Fibroblast of gingiva (primary cell): ENCODE results near the gene TFEB.

Source experiments
- DNase-seq: peaks from one replicate; pipeline ENCODE4 v3.0.0-alpha.2; 2011; ENCODE audit warnings: low read depth

Gene TFEB

DNA sequence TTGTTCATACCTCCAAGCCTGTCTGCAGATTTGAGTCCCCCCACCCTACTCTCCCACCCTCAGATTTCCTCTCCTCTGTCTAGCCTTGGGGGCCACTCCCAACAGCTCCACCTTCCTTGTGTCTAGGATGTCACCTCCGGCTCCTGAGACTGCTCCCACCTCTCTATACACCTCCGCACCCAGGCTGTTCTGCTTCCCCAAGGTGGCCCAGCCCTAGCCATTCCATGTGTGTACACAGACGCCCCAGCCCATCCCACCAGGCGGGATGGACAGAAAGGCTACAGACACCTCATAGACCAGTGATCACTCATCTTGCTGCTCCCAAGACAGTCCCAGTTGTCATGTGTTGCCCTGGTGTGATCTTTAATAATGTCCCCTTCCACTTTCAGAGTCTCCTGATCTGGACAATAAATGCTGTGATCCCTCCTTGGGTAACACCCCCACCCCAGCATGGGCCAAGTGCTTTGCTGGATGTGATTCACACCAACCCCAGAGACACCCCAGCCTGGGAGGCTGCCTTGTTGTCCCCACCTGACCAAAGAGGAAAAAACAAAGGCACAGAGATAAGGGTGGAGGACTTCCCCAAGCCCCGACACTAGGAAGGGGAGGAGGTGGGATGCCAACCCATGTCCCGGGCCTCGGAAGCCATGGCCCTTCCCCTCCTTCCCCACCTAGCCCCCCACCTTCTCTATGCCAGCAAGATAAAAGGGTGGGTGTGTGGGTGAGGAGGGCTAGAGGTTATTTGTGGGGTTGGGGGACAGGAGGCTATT, 61.0 kb downstream of the TFEB start:
- no peak for DNase-seq

DNA sequence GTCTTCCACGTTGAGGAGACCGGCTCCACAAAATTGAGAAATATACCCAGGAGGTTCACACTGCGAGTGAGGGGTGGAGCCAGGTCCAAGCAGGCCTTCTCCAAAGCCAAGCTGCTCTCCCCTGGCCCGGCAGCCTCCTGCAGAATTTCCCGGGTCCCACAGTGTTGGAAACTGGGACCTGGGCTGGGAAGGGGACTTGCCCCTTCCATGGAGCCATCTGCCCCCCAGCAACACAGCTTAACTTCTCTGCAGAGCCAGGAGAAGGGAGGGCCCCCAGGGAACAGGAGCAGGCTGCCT, 61.8 kb downstream of the TFEB start:
- DNase-seq: no peak

DNA sequence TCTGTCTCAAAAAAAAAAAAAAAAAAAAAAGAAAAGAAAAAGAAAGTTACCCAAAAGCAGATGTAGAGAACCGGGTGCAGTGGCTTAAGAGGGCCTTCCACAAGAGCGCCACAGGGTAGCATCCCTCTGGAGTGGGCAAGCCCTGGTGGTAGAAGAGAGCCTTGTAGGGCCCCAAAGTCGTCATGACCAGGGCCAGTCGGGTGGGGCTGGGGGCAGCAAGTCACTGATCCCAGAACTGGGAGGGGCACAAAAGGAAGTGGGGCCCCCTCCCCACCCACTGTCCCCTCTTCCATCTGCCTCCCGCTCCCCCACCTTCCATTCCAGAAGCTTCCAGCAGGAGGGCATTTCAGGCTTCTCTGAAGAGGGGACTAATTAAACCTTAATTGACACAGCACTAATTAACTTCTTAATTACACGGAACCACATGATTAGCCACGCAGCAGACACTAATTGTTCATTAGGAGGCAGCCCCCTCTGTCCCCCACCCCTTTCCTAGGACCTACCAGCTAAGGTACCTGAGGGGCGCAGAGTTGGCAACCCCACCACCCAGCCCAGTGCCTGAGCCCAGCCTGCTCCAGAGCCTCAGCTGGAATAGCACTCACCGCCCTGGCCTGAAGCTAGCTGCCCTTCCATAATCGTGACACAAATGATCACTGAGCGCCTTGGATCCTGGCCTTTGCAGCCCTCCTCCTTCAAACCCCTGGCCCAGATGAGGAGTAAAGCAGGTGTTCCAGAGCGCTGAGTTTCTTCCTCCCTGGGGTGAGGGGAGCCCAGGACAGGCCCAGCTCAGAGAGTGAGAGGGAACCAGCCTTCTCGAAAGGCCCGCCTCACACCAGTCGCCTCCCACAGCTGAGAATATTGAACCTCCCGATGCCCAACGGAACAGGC, 62.3 kb downstream of the TFEB start:
- DNase-seq: no peak

DNA sequence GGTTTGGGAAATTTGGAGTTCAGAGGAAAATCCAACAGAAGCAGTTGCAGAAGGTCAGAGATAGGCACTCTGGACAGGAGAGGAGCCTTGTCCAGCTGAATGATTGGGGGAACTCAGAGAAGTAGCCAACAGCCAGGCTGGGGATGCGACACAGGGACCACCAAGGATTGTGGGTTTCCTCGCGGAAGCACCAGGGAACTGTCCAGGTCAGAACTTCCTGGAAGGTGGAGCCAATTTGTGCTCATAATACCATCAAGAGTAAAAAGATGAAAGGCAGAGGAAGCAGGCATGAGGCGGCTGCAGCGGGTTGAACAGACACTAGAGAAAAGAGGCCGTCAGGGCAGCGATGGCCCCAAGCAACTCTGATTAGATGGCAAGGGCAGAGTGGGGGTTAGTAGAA, 63.4 kb downstream of the TFEB start:
- DNase-seq: no peak

DNA sequence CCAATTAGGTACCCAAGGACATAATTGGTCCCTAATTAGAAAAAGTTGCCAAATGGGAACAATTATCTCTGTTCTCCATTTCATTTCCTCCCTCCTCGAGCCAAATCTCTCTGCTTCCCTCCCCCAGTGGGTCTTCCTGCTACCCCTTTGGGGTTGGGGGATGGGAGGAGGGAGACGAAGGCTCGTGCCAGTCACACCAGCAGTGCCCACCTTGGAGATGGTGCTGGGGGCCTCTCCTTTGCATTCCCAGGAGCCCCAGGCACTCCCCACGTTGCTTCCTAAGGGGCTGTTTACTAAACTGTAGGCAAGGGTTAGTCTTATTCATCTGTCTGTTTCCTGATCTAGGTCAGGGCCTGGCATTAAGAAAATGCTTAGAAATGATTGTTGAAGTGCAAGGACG, 64.0 kb downstream of the TFEB start:
- no peak for DNase-seq

DNA sequence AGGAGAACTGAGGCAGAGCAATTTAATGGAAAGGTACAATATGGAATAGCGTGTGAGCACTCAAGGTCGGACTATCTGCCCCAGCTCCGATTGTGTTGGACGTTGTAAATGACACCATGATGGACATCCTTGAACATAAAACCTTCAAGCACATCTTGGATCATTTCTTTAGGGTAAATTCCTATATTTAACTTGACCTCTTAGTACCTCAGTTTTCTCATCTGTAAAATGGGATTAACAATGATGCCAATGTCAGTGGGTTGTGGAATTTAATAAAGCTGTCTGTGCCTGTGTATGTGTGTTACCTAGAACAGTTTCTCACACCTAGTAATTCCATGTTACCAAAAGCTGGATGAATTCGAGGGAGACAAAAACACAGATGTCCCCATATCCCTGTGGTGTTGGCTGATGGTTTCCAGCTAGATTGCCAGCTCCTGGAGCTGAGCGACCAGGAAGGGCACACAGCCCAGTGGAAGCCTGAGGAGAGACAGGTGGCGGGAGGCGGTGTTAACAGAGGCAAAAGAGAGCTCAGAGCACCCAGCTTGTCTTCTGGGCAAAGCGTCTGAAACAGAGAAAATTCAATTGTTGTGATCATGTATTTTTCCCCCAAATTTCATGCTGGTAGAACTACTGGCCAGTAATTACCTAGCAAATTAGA, 64.6 kb downstream of the TFEB start:
- no peak for DNase-seq

DNA sequence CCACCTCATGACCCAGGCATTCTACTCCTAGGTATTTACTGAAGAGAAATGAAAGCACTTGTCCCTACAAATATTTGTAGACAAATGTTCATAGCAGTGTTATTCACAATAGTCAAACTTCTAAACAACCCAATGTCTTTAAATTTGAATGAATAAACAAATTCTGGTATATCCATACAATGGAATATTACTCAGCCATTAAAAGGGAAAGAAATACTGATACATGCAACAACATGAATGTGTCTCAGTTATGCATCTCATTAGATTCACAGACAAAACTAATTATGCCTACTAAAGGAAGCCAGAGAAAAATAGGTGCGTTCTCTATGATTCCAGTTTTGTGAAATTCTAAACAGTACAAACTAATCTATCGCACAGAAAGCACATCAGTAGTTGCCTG, 66.4 kb downstream of the TFEB start:
- no peak for DNase-seq

DNA sequence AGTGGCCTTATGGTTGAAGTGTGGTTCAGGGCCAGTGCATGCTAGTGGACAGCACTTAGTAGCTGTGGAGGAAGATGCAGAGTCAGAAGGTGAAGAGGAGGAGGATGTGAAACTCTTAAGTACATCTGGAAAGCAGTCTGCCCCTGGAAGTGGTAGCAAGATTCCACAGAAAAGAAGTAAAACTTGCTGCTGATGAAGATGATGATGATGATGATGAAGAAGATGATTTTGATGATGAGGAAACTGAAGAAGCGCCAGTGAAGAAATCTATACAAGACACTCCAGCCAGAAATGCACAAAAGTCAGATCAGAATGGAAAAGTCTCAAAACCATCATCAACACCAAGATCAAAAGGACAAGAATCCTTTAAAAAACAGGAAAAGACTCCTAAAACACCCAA, 68.2 kb downstream of the TFEB start:
- no peak for DNase-seq

DNA sequence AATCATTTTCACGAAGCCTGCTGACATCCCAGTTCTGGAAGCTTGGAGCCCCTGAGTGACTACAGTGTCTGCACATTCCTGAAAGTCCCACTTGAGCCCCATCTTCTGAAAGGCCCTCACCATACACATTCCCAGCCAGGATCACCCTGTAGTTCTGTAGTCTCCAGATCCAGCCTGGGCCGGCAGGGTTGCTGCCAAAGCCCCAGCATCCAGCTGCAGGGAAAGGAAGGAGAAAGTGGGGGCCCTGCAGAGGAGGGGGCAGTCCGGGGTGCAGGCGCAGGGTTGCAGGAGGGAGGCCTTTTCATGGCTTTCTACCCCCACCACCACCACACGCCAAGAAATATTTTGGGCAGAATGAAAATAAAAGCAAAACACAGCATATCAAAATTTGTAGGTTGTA, 71.1 kb downstream of the TFEB start:
- DNase-seq: no peak

DNA sequence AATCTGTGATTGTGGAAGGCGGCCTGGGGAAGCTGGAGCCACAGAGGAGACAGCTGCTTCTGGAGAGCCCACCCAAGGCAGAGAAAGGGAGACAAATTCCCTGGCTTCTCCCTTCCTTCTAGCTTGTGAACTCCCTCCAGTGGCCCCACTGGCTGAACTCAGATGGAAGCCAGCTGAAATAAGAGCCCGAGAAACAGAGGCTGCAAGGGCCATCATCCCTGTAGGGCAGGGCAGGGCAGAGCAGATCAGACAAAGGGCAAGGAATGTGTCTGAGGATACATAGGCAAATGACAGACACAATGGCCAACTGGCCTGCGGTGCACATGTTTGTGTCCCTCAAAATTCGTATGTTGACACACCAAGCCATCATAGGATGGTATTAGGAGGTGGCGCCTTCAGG, 71.8 kb downstream of the TFEB start:
- no peak for DNase-seq

DNA sequence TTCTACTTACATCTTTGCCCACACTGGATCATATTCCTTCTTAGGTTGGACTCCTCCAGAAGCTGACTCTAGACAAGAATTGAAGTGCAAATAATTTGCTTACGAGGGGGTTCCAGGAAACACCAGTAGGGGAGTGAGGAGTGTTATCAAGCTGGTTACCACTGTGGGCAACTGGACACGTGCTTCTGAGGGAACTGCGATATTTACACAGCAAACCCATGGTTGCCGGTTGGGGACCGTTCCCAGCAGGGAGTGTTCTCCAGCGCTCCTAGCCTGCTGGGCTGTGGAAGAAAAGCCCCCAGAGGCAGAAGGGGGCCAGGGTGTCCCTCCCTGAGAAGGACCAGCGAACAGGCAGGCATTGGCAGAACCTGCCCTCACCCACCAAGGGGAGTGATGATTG, 75.5 kb downstream of the TFEB start:
- no peak for DNase-seq

DNA sequence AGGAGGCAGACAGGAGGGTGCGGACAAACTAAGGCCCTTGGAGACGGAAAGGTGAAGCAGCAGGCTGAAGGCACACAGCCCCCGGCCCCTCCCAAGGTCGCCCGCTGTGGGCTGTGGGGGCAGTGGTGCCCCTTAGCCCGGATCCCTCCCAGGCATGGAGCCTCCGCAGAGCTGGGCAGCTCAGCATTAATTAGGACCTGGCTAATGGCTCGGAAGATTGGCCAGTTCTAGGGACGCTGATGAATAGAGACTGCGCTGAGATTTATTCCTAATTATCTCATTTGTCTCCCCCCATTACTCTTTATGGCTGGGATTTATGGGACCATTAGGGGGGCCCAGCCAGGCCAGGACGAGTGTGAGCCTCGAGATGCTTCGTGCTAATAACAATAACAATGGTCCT, 76.8 kb downstream of the TFEB start:
- DNase-seq: no peak

DNA sequence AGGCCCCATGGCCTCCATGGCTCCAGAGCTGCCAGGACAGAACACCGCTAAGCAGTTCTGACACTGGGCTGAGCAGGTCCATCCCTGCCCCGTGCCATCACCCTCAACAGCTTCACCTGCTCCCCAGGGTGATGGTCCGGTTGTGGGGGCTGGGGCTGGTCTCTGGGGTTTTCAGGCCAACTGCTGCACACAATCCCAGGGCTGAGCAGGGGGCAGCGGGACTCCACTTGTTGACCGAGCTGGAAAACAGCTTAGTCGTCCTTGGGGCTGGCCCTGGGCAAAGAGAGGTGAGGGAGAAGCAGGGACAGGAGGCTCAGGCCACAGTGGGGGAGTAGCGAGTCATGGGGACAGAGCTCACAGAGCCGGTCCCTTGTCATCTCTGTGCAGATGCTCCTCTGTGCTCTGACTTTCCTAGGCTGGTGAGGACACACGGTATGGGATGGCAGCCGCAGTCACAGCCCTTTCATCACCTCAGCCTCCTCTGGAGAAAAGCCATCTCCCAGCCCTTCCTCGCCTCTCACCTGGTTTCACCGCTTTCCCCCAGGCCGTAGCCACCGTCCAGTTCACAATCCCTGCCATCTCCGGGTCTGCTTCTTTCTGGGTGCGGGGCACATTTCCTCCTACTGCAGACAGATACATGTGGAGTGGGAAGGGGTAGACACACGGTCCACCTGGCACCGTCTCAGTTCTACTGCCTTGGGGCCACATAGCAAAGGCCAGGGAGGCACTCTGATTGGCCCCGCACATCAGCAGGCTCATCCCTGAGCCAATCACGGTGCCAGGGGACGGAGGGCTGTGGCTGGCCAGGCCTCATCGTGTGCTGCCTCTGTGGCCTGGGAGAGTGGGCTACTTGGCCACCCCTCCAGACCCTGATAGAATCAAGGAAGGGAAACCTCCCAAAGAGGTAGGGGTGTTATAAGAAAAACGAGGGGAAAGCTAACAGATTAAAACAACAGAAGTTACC, 78.0 kb downstream of the TFEB start:
- DNase-seq: no peak

DNA sequence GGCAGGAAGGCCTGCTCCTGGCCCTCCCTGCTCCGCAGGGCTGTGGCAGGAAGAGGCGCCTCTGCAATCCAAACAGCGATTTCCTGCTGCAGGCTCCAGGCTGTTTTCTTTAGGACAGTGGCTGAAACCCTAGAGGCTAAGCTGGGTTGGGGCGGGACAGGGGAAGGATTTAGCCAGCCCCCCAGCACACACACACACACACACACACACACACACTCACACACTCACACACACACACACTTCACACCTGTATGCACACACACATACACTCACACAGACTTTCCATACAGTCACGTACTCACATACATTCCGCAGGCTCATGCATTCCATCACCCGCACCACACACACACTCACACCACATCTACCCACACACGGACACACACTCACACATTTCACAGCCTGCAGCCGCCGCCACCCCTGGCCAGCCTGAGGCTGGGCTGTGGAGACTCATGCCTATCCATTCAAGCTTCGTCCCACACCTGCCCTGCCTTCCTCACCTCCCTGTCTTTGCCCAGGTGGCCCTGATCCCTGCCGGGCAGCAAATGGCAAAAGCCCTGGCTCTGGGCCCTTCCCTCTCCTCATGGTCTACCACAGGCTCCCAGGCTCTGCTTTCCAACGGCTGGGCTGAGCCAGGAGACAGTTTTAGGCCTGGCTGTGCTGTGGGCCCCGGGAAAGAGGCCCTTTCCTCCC, 79.3 kb downstream of the TFEB start:
- DNase-seq: peak; percentile 7

DNA sequence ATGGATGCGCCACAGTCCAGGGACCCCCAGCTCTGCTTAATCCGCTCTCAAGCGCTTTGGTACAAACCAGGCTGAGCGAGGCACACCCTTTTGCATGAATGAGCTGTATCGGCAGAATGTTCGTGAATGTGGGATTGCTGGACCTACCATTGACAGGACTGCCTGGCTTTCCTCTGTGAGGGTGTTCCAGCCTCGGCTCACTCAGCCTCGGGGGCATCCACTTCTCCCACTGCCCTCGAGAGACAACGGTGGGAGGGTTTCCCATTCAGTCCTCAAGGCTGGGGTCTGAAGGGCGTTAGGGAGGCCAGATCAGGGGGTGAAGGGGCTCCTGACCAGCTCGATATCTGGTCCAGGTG, 79.8 kb downstream of the TFEB start:
- no peak for DNase-seq

DNA sequence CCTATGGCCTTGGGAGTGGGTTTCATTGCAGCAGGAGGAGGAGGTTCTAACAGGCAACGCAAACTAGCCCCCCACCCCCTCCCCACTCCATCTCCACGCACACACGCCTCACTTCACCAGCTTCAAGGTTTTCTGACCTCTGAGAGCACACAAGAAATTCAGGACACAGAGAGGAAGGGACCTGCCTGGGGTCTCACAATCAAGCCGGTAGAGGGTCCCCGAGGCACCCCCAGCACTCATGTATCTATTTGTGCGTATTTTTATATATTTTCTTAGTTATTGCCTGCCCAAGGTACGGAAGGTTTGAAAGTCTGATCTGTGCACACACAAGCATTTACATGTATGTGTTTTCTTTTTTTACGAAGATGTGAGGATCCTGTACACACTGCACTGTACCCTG, 80.2 kb downstream of the TFEB start:
- DNase-seq: no peak

DNA sequence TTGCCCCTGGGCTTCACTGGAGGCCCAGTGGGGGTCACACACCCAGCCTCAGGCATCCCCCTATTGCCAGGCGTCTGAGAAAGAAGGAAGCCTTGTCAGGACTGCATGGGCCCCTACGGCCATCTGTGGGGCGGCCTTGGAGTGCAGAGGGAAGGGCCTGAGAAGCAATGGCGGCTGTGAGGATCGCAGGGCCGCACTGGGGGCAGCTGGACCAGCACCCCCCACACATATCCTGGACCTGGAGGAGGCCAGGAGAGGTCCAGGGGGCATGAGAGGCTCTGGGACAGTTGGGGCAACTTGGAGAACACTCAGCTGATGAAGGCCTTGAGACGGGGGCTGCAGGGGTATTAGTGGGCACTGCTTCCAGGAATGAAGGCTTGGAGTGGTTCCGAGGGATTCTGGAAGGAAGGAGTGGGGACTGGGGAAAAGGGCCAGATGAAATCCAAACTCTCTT, 80.7 kb downstream of the TFEB start:
- DNase-seq: no peak

DNA sequence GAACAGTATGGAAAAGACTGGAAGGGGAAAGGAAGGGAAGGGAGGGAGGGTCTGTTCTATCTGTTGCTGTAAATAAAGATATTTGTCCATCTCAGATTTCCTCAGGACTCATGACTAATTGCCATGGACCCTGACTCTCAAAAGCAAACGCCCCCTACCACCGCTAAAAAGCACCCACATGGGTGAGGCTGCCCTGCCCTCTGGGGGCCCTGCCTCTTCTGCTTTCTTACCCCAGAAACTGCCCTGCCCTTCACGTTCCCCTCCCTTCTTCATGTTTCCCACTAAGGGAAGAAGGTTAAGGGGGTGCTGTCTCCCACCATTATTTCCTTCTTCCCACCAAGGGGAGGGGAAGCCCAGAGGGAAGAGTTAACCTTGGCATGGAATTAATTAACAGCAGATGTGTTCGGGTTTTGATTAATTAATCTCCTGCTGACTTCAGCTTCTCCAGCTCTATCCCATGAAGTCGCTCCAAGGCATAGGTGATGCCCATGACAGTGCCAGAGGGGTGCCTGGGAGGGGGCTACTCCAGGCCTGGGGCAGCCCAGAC, 81.2 kb downstream of the TFEB start:
- DNase-seq: no peak

DNA sequence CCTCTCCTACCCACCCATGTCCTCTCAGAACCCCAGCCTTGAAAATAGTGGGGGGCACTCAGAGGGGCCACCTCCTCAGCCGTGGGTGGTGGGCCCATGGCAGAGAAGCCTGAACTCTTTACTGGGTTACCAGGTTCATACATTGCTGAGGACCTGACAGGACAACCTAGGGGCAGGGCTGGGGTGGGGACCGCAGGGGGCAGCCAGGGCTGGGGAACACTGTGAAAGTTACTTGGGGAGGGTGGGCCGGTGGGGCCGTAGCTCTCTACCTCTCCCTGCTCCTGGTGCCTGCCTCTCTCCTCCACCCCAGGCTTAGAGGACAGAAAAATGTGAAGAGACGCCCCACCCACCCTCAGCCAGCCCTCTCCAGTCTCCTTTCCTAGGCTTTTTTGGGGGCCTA, 81.7 kb downstream of the TFEB start:
- DNase-seq: no peak

DNA sequence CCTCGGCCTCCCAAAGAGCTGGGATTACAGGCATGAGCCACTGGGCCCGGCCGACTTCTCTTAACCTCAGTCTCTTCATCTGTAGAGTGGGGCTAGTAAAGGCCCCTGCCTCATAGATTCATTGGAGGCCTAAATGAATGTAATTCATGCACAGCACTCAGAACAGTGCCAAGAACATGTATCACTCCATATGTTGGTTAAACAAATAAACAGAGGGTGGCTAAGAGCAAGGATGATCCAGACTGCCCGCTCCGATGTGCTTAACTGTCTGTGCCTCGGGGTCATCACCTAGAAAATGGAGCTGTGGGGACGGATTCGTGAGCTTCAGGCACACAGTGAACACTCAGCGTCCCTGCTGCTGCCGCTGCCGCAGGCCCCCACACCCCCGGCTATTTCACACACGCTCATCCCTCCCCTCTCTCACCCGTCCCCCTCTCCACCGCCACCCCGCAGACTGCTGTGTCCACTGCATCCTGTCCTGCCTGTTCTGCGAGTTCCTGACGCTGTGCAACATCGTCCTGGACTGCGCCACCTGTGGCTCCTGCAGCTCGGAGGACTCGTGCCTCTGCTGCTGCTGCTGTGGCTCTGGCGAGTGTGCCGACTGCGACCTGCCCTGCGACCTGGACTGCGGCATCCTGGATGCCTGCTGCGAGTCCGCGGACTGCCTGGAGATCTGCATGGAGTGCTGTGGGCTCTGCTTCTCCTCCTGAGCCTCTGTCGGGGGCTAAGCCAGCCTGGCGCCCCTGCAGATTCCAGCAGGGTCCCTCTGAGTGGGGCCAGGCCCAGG, 82.3 kb downstream of the TFEB start:
- DNase-seq: peak; percentile 27
